LNCaP clone FGC (cell line): ENCODE results near the gene SFXN4.
"Not testable (repeated sequence)": the region's sequence is repeated elsewhere in the genome, so short reads cannot be mapped to it uniquely, and the experiment has no call there.

ENCODE experiments used
- DNase-seq: peaks from one replicate; pipeline ENCODE4 v3.0.0-alpha.2; 2011; ENCODE audit warnings: low read depth
- H3K4me3 ChIP-seq: 2 replicates; pipeline ENCODE4 v1.5.1; 2011; ENCODE audit warnings: mild to moderate bottlenecking, low read depth, low read length, control low read depth
- CTCF ChIP-seq: IDR thresholded peaks from 2 replicates; pipeline ENCODE4 v1.5.1; 2012; ENCODE audit warnings: mild to moderate bottlenecking; ENCODE audit not compliant: control insufficient read depth, insufficient read depth; ENCODE audit errors: extremely low read depth

The SFXN4 gene

DNA sequence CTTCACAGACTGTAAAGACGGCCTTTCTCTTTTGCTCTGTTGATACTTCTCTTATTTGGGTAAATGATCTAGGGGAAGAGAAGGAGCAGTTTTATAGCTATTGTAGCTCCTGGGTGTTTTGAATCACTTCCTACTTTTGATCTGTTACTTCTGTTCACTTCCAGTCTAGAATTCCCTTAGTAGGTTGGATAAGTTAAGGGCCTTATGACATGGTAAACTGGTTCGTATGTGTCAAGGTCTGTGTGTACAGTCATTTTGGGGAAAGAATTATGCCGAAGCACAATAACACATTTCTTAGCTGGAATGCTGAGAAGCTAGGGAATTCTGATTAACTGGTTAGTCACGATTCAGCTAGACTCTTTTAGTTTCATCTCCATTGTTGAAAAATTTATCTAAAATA is 53.5 kb downstream of the SFXN4 start:
- no peak overlapping the region for H3K4me3 ChIP-seq
- no peak for DNase-seq
- TF ChIP-seq CTCF, result no peak

GRCh38 chr10:119107771-119108170 is 57.7 kb downstream of the SFXN4 start:
- not testable (repeated sequence) for H3K4me3 ChIP-seq, DNase-seq

DNA sequence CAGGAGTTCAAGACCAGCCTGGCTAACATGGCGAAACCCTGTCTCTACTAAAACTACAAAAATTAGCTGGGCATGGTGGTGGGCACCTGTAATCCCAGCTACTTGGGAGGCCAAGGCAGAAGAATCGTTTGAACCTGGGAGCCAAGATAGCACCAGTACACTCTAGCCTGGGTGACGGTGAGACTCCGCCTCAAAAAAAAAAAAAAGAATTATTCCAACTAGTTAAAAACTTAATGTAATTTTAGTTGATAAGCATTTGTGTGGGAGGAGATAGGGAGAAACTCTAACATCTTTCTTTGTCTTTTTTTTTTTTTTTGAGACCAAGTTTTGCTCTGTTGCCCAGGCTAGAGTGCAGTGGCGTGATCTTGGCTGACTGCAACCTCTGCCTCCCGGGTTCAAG is 58.4 kb downstream of the SFXN4 start:
- DNase-seq, H3K4me3 ChIP-seq: not testable (repeated sequence)

GRCh38 chr10:119105899-119106298 is 59.6 kb downstream of the SFXN4 start:
- DNase-seq, H3K4me3 ChIP-seq: not testable (repeated sequence)

DNA sequence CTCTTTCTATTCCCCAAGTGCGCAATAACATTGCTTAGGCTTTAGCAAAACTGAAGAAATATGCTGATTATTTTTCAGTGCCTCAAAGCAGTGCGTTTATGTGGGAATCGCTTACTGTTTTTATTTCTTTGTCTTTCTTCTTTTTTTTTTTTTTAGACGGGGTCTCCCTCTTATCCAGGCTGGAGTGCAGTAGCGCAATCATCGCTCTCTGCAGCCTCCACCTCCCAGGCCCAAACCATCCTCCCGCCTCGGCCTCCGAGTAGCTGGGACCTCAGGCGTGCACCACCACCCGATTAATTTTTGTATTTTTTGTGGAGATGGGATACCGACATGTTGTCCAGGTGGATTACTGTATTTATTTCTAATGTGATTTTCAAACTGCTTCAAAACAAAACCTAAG is 60.4 kb downstream of the SFXN4 start:
- no peak for TF ChIP-seq CTCF
- peak overlapping the region; percentile 74 for H3K4me3 ChIP-seq
- no peak for DNase-seq

DNA sequence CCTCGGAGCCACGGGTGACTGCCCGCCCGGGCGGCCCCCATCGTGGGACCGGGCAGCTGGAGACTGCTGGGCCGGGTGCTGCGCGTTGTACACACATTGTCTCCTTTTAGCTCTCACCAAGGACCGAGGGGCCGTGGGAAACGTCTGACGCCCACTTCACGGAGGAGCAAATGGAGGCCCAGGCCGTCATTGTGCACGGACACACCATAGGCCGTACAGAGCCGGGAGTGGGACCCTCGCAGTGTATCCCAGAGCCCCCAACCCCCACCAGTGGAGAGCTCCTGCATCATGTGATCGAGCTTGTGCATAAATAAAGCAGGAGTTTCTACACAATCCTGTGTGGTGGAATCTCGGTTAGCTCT is 60.9 kb downstream of the SFXN4 start:
- DNase-seq, result no peak
- no peak for TF ChIP-seq CTCF

GRCh38 chr10:119103903-119104653 is 61.4 kb downstream of the SFXN4 start, which contains the start of gene DENND10:
DENND10 (plus strand) TSS chr10:119104113; CDS start chr10:119104143, 30 bp downstream.
- peak within 1 kb of the TSS; percentile 74 for H3K4me3 ChIP-seq
- TF ChIP-seq CTCF, result no peak
- no peak for DNase-seq

More for the DNA sequence above, 60.9 kb downstream of the SFXN4 start:
- H3K4me3 ChIP-seq, result peak overlapping the region; percentile 74

GRCh38 chr10:119103241-119103902 is 62.1 kb downstream of the SFXN4 start:
- no peak for DNase-seq
- no peak overlapping the region for H3K4me3 ChIP-seq
- TF ChIP-seq CTCF, result no peak
